HG02623 (cell line): ENCODE measurements around the gene DCUN1D3.
"Not testable (repeated sequence)": the region's sequence is repeated elsewhere in the genome, so short reads cannot be mapped to it uniquely, and the experiment has no call there.

Experiments
- ATAC-seq: cut with Tn5 transposase; IDR thresholded peaks from one replicate; pipeline ENCODE4 v1.9.1; 2021; ENCODE audit warnings: moderate library complexity; ENCODE audit not compliant: unreplicated experiment

Gene DCUN1D3

GRCh38 chr16:20900299-20901067 lies at the start of gene DCUN1D3, which contains the start of gene LYRM1:
Gene DCUN1D3 (minus strand): TSS chr16:20900358. CDS start chr16:20862538, 37,820 bp downstream.
Gene LYRM1 (plus strand): TSS chr16:20900771. CDS start chr16:20915556, 14,785 bp downstream.
- peak; percentile 67 for ATAC-seq

- no peak for ATAC-seq
These were observed 49.5 kb upstream of the DCUN1D3 start for GRCh38 chr16:20949660-20950059.

- no peak for ATAC-seq
These were observed 48.3 kb upstream of the DCUN1D3 start for GRCh38 chr16:20948444-20948843.

GRCh38 chr16:20946015-20946629 lies 46.0 kb upstream of the DCUN1D3 start:
- no peak for ATAC-seq

GRCh38 chr16:20945575-20945875 lies 45.4 kb upstream of the DCUN1D3 start:
- not testable (repeated sequence) for ATAC-seq

- no peak for ATAC-seq
These were observed 44.9 kb upstream of the DCUN1D3 start for GRCh38 chr16:20944861-20945574.

- ATAC-seq: no peak
These were observed 42.1 kb upstream of the DCUN1D3 start for GRCh38 chr16:20942256-20942655.

- no peak for ATAC-seq
These were observed 41.4 kb upstream of the DCUN1D3 start for GRCh38 chr16:20941636-20941926.

GRCh38 chr16:20940871-20941635 lies 40.9 kb upstream of the DCUN1D3 start:
- no peak for ATAC-seq

GRCh38 chr16:20939611-20940010 lies 39.5 kb upstream of the DCUN1D3 start:
- ATAC-seq: no peak

GRCh38 chr16:20938426-20938825 lies 38.3 kb upstream of the DCUN1D3 start:
- ATAC-seq: no peak

- no peak for ATAC-seq
These were observed 37.6 kb upstream of the DCUN1D3 start for GRCh38 chr16:20937736-20938135.

GRCh38 chr16:20933589-20933988 lies 33.4 kb upstream of the DCUN1D3 start:
- no peak for ATAC-seq

GRCh38 chr16:20931066-20931600 lies 31.0 kb upstream of the DCUN1D3 start:
- ATAC-seq: no peak

GRCh38 chr16:20930365-20930690 lies 30.2 kb upstream of the DCUN1D3 start:
- no peak for ATAC-seq

GRCh38 chr16:20929676-20930364 lies 29.7 kb upstream of the DCUN1D3 start:
- not testable (repeated sequence) for ATAC-seq

GRCh38 chr16:20928774-20929411 lies 28.7 kb upstream of the DCUN1D3 start:
- ATAC-seq: no peak

GRCh38 chr16:20925751-20926150 lies 25.6 kb upstream of the DCUN1D3 start:
- ATAC-seq: no peak

GRCh38 chr16:20923876-20924275 lies 23.7 kb upstream of the DCUN1D3 start:
- no peak for ATAC-seq

GRCh38 chr16:20920799-20921198 lies 20.6 kb upstream of the DCUN1D3 start:
- no peak for ATAC-seq
